Esophagus squamous epithelium (tissue), 4 donors: Measurements from ENCODE around the gene GTSF1L.

ENCODE experiments used
- CTCF ChIP-seq, 6 experiments: fragments of 450-650 bp in 4 of 6; fragments of 200-600 bp in 2 of 6; sonication (generic) in 2 of 6; IDR thresholded peaks; one replicate each; pipeline ENCODE4 v1.5.1; 2016 to 2019; ENCODE audit warnings: antibody characterized with exemption in 6 of 6, mild to moderate bottlenecking in 4 of 6, moderate library complexity in 4 of 6
- POLR2A ChIP-seq, 4 donors: fragments of 450-650 bp; IDR thresholded peaks; one replicate each; pipeline ENCODE4 v1.6.1; 2017; ENCODE audit warnings: antibody characterized with exemption in 4 of 4, mild to moderate bottlenecking in 4 of 4, moderate library complexity in 3 of 4

GRCh38 chr20:43720007-43720406, 6.8 kb downstream of the GTSF1L start:
- TF ChIP-seq CTCF (IDR thresholded peaks at IDR 0.05): no peak
- TF ChIP-seq POLR2A (IDR thresholded peaks at IDR 0.05): no peak
